Measurements from ENCODE around the gene PANX2.

PANX2 gene

GRCh38 chr22:50185375-50186087, 15.0 kb downstream of the PANX2 start, which contains the start of gene TRABD:
TSS of gene TRABD (plus strand) at chr22:50185913. CDS start at chr22:50193061, 7,148 bp downstream.
- DNase-seq: peak; percentile 84

GRCh38 chr22:50186181-50186714, 15.7 kb downstream of the PANX2 start:
- no peak for DNase-seq

- no peak for DNase-seq
These were observed 16.4 kb downstream of the PANX2 start for GRCh38 chr22:50186761-50187523.

GRCh38 chr22:50188356-50188755, 17.8 kb downstream of the PANX2 start:
- DNase-seq: no peak

GRCh38 chr22:50189184-50189848, 18.8 kb downstream of the PANX2 start:
- DNase-seq: no peak

GRCh38 chr22:50189849-50190181, 19.3 kb downstream of the PANX2 start:
- no peak for DNase-seq

- DNase-seq: peak; percentile 81
These were observed 19.8 kb downstream of the PANX2 start for GRCh38 chr22:50190182-50190940.

GRCh38 chr22:50190941-50191741, 20.6 kb downstream of the PANX2 start:
- DNase-seq: peak; percentile 81

- peak; percentile 46 for DNase-seq
These were observed 22.1 kb downstream of the PANX2 start for GRCh38 chr22:50192436-50193204.

- DNase-seq: no peak
These were observed 23.1 kb downstream of the PANX2 start for GRCh38 chr22:50193621-50194020.

- no peak for DNase-seq
These were observed 23.7 kb downstream of the PANX2 start for GRCh38 chr22:50194037-50194805.

- DNase-seq: no peak
These were observed 25.7 kb downstream of the PANX2 start for GRCh38 chr22:50196256-50196655.

GRCh38 chr22:50197000-50197800, 26.7 kb downstream of the PANX2 start:
- no peak for DNase-seq

GRCh38 chr22:50197856-50198623, 27.5 kb downstream of the PANX2 start:
- no peak for DNase-seq

GRCh38 chr22:50198624-50199017, 28.1 kb downstream of the PANX2 start:
- DNase-seq: no peak

GRCh38 chr22:50199251-50199721, 28.8 kb downstream of the PANX2 start:
- DNase-seq: no peak

- no peak for DNase-seq
These were observed 29.4 kb downstream of the PANX2 start for GRCh38 chr22:50199829-50200460.

All from activated gamma-delta T cell treated with Interleukin-2 at 50 U/mL for 16 hours (primary cell).